Activated T-cell treated with anti-CD3 and anti-CD28 coated beads, Interleukin-2, amount 50 U/mL, for 1 hour (primary cell): ENCODE measurements around the gene FAF1.
"Not testable (repeated sequence)": the region's sequence is repeated elsewhere in the genome, so short reads cannot be mapped to it uniquely, and the experiment has no call there.

Experiments used
- DNase-seq: peaks from one replicate; pipeline ENCODE4 v3.0.0-alpha.2; 2020

The FAF1 gene

GRCh38 chr1:50833216-50833615 lies 126.9 kb downstream of the FAF1 start:
- DNase-seq: no peak

DNA sequence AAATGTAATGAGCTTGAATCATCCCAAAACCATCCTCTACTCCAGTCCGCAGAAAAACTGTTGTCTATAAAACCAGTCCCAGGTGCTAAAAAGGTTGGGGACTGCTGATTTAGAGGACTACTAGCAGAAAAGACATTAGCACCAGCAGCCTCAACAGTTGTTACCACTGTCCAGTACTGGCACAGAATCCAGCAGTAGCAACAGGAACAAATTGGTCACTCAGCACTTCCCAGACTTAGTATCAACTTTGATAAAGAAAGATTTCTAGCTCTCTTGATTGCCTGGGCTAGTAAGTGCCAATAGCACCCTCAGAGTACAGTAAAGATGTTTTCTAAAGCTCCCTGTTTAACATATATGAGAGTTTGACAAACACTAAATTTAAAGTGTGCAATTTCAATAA lies 127.9 kb downstream of the FAF1 start:
- no peak for DNase-seq

DNA sequence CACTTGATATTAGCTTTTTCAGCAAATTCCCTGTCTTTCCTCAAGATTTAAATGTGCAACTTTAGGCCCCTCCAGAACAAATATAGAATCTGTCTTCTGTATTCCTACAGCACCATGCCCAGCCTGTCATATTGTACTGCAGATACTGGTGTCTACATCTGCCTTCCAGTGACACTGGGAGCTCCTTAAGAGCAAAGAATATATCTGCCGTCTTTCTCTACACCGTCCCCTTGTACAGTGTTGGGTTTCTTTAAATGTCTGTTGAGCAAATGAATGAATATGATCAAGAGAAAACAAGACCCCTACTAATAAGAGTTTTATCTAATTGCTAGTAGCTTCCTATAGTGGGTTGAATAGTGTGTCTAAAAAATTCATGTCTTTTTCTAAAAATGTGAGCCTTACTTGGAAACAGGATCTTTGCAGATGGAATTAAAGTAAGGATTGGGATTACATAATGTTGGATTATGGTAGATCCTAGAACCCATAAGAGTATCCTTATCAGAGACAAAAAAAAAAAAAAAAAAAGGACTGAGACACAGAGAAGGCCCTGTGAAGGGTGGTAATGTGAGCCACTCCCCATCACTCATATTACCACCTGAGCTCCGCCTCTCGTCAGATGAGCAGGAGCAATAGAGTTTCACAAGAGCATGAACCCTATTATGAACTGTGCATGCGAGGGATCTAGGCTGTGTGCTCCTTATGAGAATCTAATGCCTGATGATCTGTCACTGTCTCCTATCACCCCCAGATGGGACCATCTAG lies 128.6 kb downstream of the FAF1 start:
- no peak for DNase-seq

DNA sequence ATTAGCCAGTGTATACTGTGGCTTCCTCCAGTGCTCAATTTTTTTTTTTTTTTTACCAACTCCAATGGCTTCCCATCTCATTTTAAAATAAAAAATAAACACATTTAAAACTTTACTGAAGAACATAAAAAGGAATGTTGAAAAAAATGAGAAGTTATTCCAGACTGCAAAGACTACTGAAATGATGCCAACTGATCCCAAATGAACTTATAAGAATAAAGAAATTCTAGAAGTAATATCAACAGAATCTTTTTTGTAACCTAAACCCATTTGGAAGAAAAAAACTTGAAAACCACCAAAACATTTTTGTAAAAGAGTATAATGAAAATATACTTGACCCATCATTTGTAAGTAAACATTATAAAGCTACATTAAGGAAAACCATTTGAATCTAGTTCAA lies 129.4 kb downstream of the FAF1 start:
- no peak for DNase-seq

DNA sequence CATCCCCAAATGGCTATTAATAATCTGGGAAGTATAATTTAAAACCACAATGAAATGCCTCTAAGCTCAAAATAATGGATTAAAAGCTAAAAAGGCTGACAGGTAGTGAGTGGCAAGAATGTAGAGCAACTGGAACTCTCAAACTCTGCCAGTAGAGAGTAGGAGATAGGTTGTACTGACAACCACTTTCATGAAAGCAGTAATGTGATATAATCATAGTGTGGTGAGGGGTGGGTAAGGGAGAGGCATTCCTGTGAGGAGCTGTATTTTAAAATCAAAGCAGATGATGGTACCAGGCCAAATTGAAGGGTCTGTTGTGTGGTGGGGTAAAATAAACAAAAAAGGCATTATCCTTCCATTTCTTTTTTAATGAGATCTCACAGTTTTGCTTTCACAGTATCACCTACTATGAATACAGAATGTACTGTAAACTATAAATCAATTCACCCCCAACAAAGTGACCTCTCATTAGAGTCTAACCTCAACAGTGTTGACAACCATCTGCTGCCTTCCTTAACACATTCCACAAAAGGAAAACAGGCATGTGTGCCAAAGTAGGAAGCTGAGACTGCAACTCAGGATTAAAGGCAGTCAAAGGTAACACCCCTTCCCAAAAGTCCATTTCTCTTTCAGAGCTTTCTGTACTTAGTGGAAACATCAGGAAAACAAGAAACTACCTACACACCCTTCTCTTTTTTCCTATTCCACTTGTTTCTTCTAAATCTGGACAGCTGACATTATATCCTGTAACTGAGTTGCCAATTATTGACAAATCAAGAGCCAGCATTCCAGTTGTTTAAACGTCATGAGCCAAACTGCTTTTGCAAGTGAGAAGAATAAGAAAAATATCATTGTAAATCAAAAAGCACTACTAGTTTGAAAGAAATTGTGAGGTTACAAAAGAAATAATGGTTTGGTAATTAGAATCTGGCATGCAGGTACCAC lies 130.8 kb downstream of the FAF1 start:
- DNase-seq: no peak

GRCh38 chr1:50827546-50827945 lies 132.5 kb downstream of the FAF1 start:
- DNase-seq: no peak

GRCh38 chr1:50826792-50827191 lies 133.3 kb downstream of the FAF1 start:
- not testable (repeated sequence) for DNase-seq

DNA sequence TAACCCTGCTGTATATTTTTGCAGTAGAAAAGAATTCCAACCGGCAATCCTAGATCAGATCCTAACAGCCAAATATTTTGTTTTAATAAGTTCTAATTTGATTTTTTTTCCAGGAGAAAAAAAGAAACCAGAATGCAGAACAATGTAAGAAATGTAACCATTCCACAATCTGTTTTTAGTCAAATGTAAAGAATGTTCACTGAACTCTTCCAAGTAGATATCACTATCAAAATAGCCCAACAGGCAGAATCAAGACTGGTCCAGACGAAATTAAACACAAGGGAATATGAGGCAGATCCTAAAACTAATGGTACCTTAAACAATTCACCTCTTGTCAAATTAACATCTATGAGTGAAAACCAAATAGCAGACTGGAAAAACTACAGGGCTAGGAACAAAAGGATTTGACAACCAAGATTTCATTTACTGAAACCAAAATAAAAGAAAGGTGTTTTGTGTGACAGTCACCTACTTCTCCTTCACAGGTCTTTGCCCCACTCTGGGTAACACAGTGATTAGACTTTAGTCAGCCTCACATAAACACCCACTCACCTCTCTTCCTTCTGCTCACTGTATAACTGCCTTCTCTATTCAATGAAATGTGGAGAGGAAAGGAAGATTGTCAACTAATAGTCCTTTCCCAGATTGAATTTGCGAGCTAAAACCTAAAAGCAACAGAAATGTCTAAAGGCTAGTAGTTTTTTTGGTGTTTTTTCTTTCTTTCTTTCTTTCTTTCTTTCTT lies 137.9 kb downstream of the FAF1 start:
- no peak for DNase-seq

DNA sequence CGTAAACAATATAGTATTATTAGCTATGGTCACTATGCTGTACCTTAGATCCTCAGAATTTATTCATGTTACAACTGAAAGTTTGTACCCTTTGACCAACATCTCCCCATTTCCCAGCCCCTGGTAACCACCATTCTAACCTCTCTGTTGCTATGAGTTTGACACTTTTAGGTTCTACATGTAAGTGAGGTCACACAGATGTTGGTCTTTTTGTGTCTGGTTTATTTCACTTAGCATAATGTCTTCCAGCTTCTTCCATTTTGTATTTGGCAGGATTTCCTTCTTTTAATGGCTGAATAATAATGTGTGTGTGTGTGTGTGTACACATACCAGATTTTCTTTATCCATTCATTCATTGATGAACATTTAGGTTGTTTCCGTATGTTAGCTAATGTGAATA lies 139.5 kb downstream of the FAF1 start:
- no peak for DNase-seq

- no peak for DNase-seq
Measured at GRCh38 chr1:50812346-50812745, 147.7 kb downstream of the FAF1 start.

- no peak for DNase-seq
Measured at GRCh38 chr1:50808296-50808695, 151.8 kb downstream of the FAF1 start.

GRCh38 chr1:50796272-50796671 lies 163.8 kb downstream of the FAF1 start:
- no peak for DNase-seq

DNA sequence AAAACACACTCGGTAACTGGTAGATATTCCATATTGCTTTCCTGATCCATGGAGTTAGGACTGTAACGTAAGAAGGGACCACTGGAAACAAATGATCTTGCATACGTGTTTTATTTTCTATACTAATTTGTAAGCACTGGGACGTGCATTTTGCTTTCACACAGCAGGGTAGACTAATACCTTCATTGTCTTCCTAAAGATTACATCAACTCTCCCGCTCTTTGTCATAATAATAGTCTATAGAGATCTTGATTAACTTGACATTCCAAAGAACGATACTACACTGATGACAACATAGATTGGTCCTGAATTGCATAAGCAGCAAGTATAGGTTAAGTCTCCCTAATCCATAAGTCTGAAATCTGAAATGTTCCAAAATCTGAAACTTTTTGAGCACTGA lies 166.5 kb downstream of the FAF1 start:
- no peak for DNase-seq

- DNase-seq: no peak
Measured at GRCh38 chr1:50787266-50787665, 172.8 kb downstream of the FAF1 start.

- DNase-seq: no peak
Measured at GRCh38 chr1:50783286-50783685, 176.8 kb downstream of the FAF1 start.

DNA sequence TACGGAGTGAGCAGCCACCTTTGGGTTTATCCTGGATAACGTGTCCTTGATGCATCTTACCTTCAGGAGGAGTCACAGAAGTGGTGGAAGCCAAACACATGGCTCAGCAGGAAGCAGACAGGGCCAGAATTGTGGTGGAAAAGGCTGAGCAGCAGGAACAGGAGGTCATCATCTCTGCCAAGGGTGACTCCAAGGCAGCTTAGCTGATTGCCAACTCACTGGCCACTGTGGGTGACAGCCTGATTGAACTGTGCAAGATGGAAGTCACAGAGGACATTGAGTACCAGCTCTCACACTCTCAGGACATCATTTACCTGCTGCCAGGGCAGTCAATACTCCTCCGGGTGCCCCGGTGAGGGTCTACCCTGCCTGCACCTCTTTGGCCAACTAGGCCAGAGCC lies 179.3 kb downstream of the FAF1 start:
- no peak for DNase-seq

DNA sequence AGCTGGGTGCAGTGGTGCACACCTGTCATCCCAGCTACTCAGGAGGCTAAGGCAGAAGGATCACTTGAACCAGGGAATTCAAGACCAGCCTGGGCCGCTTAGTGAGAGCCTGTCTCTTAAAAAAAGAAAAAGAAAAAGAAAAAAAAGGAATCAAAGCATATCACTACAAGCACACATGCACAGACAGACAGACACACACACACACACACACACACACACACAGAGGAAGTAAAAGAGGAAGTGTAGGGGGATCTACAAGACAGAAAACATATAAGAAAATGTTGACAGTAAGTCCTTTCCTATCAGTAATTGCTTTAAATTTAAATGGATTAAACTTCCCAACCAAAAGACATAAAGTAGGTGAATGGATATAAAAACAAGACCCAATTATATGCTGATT lies 180.3 kb downstream of the FAF1 start:
- DNase-seq: no peak

DNA sequence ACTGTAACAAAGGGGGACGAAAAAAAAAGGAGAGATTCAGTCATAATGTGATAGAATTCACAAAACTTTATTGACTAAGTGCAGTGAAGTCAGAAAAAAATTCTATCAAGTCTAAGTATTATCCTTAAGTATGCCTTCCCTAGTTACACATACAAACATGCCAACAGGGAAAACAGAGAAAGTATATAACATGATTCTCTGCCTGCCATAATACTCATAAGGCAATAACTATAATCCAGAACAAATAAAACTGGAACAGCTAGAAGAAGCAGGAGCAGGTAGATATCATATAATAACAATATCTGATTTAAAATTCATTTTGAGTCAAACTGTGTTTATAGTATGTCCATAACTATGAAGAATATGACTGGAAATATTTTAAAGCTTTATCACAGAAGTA lies 184.3 kb downstream of the FAF1 start:
- DNase-seq: no peak

DNA sequence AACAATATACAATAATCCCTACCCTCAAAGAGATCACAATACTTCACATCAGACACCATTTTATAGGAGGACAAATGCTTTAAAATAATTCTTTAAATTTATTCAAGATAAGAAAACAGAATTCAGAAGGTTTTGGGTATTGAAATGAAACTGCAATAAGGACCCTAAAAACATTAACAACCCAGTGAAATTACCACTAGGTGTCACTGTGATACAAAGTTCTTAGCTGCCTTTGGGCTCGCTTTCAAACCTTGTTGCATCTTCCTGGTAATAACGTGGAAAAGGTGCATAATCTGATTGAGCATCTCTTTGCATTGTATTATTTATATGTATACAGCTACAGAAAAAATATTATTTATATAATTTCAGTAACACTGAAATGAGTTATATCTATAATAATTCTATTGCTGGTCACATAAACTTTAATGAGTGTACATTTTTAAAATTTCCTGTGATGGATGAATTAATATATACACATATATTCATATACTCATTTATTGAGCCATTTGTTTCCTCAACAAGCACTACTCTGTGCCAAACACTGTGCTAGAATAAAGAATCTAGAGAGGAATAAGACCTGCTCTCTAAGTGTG lies 185.2 kb downstream of the FAF1 start:
- DNase-seq: no peak

- no peak for DNase-seq
Measured at GRCh38 chr1:50766688-50767087, 193.4 kb downstream of the FAF1 start.

- DNase-seq: not testable (repeated sequence)
Measured at GRCh38 chr1:50756543-50756942, 203.5 kb downstream of the FAF1 start.

GRCh38 chr1:50754764-50755163 lies 205.3 kb downstream of the FAF1 start:
- DNase-seq: not testable (repeated sequence)

- DNase-seq: no peak
Measured at GRCh38 chr1:50750021-50750619, 209.9 kb downstream of the FAF1 start.
